Glomerular endothelial cell (primary cell): ENCODE results near the gene HIVEP3. TPM values are rescaled to one million over a fixed set of nuclear protein-coding genes. Genes with fewer than 3 reads are reported as not detected.

Experiments
- DNase-seq: peaks from one replicate; pipeline ENCODE4 v3.0.0-alpha.2; 2011; ENCODE audit warnings: low read depth, low spot score; ENCODE audit errors: extremely low read depth
- total RNA-seq: library from RNA; depleted of rRNA; stranded (reverse); fragments of >200 nt; gene quantifications from 2 replicates; pipeline ENCODE4 v1.2.3, GENCODE V29; 2015

The HIVEP3 gene
- total RNA-seq, 1 donor from 2014 or later = 7.6 TPM

- no peak for DNase-seq
Measured at GRCh38 chr1:41819069-41819468, 99.7 kb downstream of the HIVEP3 start.

GRCh38 chr1:41816061-41816460, 102.7 kb downstream of the HIVEP3 start:
- no peak for DNase-seq

- DNase-seq = no peak
Measured at GRCh38 chr1:41813755-41814745, 104.7 kb downstream of the HIVEP3 start.

- no peak for DNase-seq
Measured at GRCh38 chr1:41813226-41813625, 105.5 kb downstream of the HIVEP3 start.

GRCh38 chr1:41812453-41812852, 106.3 kb downstream of the HIVEP3 start:
- peak; percentile 76 for DNase-seq

GRCh38 chr1:41812051-41812450, 106.7 kb downstream of the HIVEP3 start:
- peak; percentile 54 for DNase-seq

- no peak for DNase-seq
Measured at GRCh38 chr1:41811051-41811795, 107.5 kb downstream of the HIVEP3 start.

- DNase-seq = peak; percentile 20
Measured at GRCh38 chr1:41810446-41810845, 108.3 kb downstream of the HIVEP3 start.

GRCh38 chr1:41809692-41810091, 109.0 kb downstream of the HIVEP3 start:
- no peak for DNase-seq

- no peak for DNase-seq
Measured at GRCh38 chr1:41807390-41807789, 111.3 kb downstream of the HIVEP3 start.

GRCh38 chr1:41806472-41807155, 112.1 kb downstream of the HIVEP3 start:
- DNase-seq = no peak

GRCh38 chr1:41805771-41806471, 112.8 kb downstream of the HIVEP3 start:
- DNase-seq = no peak

- no peak for DNase-seq
Measured at GRCh38 chr1:41804176-41804575, 114.5 kb downstream of the HIVEP3 start.

GRCh38 chr1:41803656-41804055, 115.1 kb downstream of the HIVEP3 start:
- no peak for DNase-seq

- DNase-seq = no peak
Measured at GRCh38 chr1:41802532-41803501, 115.9 kb downstream of the HIVEP3 start.

GRCh38 chr1:41800311-41800829, 118.4 kb downstream of the HIVEP3 start:
- no peak for DNase-seq

GRCh38 chr1:41799723-41800122, 119.0 kb downstream of the HIVEP3 start:
- no peak for DNase-seq

GRCh38 chr1:41799205-41799604, 119.5 kb downstream of the HIVEP3 start:
- no peak for DNase-seq

GRCh38 chr1:41795205-41795762, 123.4 kb downstream of the HIVEP3 start:
- peak; percentile 10 for DNase-seq
